Astrocyte of the spinal cord (primary cell): ENCODE data around the gene PNPLA7.
A peak's percentile ranks its signal among the peaks of the same experiment; 100 is the strongest.

Experiments
- DNase-seq: peaks from one replicate; pipeline ENCODE4 v3.0.0; 2011; ENCODE audit warnings: low read depth, low spot score
- H3K4me3 ChIP-seq: 2 replicates; pipeline ENCODE4 v1.5.1; 2011; ENCODE audit warnings: low read depth, mild to moderate bottlenecking, low read length, moderate library complexity
- CTCF ChIP-seq: IDR thresholded peaks from 2 replicates; pipeline ENCODE4 v1.5.1; 2012; ENCODE audit warnings: low read depth, mild to moderate bottlenecking, low read length, inconsistent platforms
- in situ Hi-C: cut with HindIII; loops from 2 replicates; pipeline ENCODE4 v1.10.0; 2017; ENCODE audit warnings: low sequenced_read_pairs

The PNPLA7 gene

GRCh38 chr9:137480686-137481683, 69.2 kb downstream of the PNPLA7 start:
- no peak for TF ChIP-seq CTCF
- in situ Hi-C loops = no loop called here
- H3K4me3 ChIP-seq = no peak overlapping the region
- no peak for DNase-seq

- in situ Hi-C loops = no loop called here
- H3K4me3 ChIP-seq = no peak overlapping the region
- no peak for DNase-seq
- no peak for TF ChIP-seq CTCF
These were observed 70.1 kb downstream of the PNPLA7 start for GRCh38 chr9:137479892-137480685.

GRCh38 chr9:137478962-137479861, 71.0 kb downstream of the PNPLA7 start:
- DNase-seq = peak; percentile 54
- TF ChIP-seq CTCF = no peak
- in situ Hi-C loops = no loop called here
- H3K4me3 ChIP-seq = no peak overlapping the region

GRCh38 chr9:137478613-137478961, 71.6 kb downstream of the PNPLA7 start:
- no peak for DNase-seq
- TF ChIP-seq CTCF = no peak
- in situ Hi-C loops = no loop called here

GRCh38 chr9:137477778-137478612, 72.2 kb downstream of the PNPLA7 start:
- in situ Hi-C loops = no loop called here
- no peak overlapping the region for H3K4me3 ChIP-seq
- no peak for DNase-seq
- TF ChIP-seq CTCF = no peak

More at GRCh38 chr9:137478613-137478961, 71.6 kb downstream of the PNPLA7 start:
- H3K4me3 ChIP-seq = no peak overlapping the region
